ENCODE results near the gene CHEK2.
"Not testable (repeated sequence)": the region's sequence is repeated elsewhere in the genome, so short reads cannot be mapped to it uniquely, and the experiment has no call there.

The CHEK2 gene

GRCh38 chr22:28741200-28741784 is 328 bp downstream of the CHEK2 start:
- DNase-seq (ENCODE audit: low read depth), result no peak

GRCh38 chr22:28738876-28739275 is 2.7 kb downstream of the CHEK2 start:
- not testable (repeated sequence) for DNase-seq (ENCODE audit: low read depth)

GRCh38 chr22:28737701-28738100 is 3.9 kb downstream of the CHEK2 start:
- DNase-seq (ENCODE audit: low read depth), result no peak

GRCh38 chr22:28736301-28737155 is 5.1 kb downstream of the CHEK2 start:
- no peak for DNase-seq (ENCODE audit: low read depth)

- no peak for DNase-seq (ENCODE audit: low read depth)
These were observed 7.2 kb downstream of the CHEK2 start for GRCh38 chr22:28734393-28734792.

- DNase-seq (ENCODE audit: low read depth), result no peak
These were observed 11.4 kb downstream of the CHEK2 start for GRCh38 chr22:28730179-28730578.

- no peak for DNase-seq (ENCODE audit: low read depth)
These were observed 12.9 kb downstream of the CHEK2 start for GRCh38 chr22:28728621-28729313.

GRCh38 chr22:28728002-28728401 is 13.6 kb downstream of the CHEK2 start:
- no peak for DNase-seq (ENCODE audit: low read depth)

- DNase-seq (ENCODE audit: low read depth), result no peak
These were observed 23.6 kb downstream of the CHEK2 start for GRCh38 chr22:28718044-28718443.

GRCh38 chr22:28716686-28717085 is 24.9 kb downstream of the CHEK2 start:
- DNase-seq (ENCODE audit: low read depth), result no peak

GRCh38 chr22:28715611-28716010 is 26.0 kb downstream of the CHEK2 start:
- no peak for DNase-seq (ENCODE audit: low read depth)

- DNase-seq (ENCODE audit: low read depth), result no peak
These were observed 27.5 kb downstream of the CHEK2 start for GRCh38 chr22:28714043-28714628.

- DNase-seq (ENCODE audit: low read depth), result no peak
These were observed 29.5 kb downstream of the CHEK2 start for GRCh38 chr22:28711820-28712777.

GRCh38 chr22:28711341-28711740 is 30.3 kb downstream of the CHEK2 start:
- no peak for DNase-seq (ENCODE audit: low read depth)

- no peak for DNase-seq (ENCODE audit: low read depth)
These were observed 30.9 kb downstream of the CHEK2 start for GRCh38 chr22:28710576-28711191.

GRCh38 chr22:28710107-28710506 is 31.5 kb downstream of the CHEK2 start:
- no peak for DNase-seq (ENCODE audit: low read depth)

- DNase-seq (ENCODE audit: low read depth), result no peak
These were observed 34.8 kb downstream of the CHEK2 start for GRCh38 chr22:28706845-28707244.

- DNase-seq (ENCODE audit: low read depth), result no peak
These were observed 38.2 kb downstream of the CHEK2 start for GRCh38 chr22:28703436-28703835.

GRCh38 chr22:28702891-28703290 is 38.7 kb downstream of the CHEK2 start:
- no peak for DNase-seq (ENCODE audit: low read depth)

- DNase-seq (ENCODE audit: low read depth), result not testable (repeated sequence)
These were observed 48.4 kb downstream of the CHEK2 start for GRCh38 chr22:28693041-28693760.

All from activated gamma-delta T cell treated with anti-CD3 and anti-CD28 coated beads, Interleukin-2, amount 50 U/mL, for 16 hours (primary cell).